GM21825 (cell line): ENCODE data around the gene MR1.

Source experiments
- ATAC-seq: cut with Tn5 transposase; IDR thresholded peaks from one replicate; pipeline ENCODE4 v1.9.1; 2021; ENCODE audit warnings: mild to moderate bottlenecking, moderate library complexity; ENCODE audit not compliant: unreplicated experiment

Gene MR1

GRCh38 chr1:181062836-181063428 lies 29.1 kb downstream of the MR1 start:
- peak; percentile 66 for ATAC-seq

GRCh38 chr1:181064011-181064623 lies 30.3 kb downstream of the MR1 start:
- ATAC-seq: no peak

- ATAC-seq: no peak
Measured at GRCh38 chr1:181064702-181065101, 30.9 kb downstream of the MR1 start.

GRCh38 chr1:181073638-181074037 lies 39.9 kb downstream of the MR1 start:
- no peak for ATAC-seq

GRCh38 chr1:181075766-181076350 lies 42.1 kb downstream of the MR1 start:
- no peak for ATAC-seq

- no peak for ATAC-seq
Measured at GRCh38 chr1:181076852-181077251, 43.1 kb downstream of the MR1 start.

- no peak for ATAC-seq
Measured at GRCh38 chr1:181077576-181078242, 43.9 kb downstream of the MR1 start.

GRCh38 chr1:181079382-181079781 lies 45.6 kb downstream of the MR1 start:
- no peak for ATAC-seq

GRCh38 chr1:181079920-181080319 lies 46.1 kb downstream of the MR1 start:
- no peak for ATAC-seq

GRCh38 chr1:181080556-181080955 lies 46.8 kb downstream of the MR1 start:
- no peak for ATAC-seq

- no peak for ATAC-seq
Measured at GRCh38 chr1:181081395-181081794, 47.6 kb downstream of the MR1 start.

- peak; percentile 30 for ATAC-seq
Measured at GRCh38 chr1:181083842-181084605, 50.2 kb downstream of the MR1 start.

- ATAC-seq: no peak
Measured at GRCh38 chr1:181084606-181084969, 50.8 kb downstream of the MR1 start.

GRCh38 chr1:181086091-181086490 lies 52.3 kb downstream of the MR1 start:
- no peak for ATAC-seq

- ATAC-seq: no peak
Measured at GRCh38 chr1:181086926-181087325, 53.1 kb downstream of the MR1 start.

- ATAC-seq: no peak
Measured at GRCh38 chr1:181087400-181087901, 53.7 kb downstream of the MR1 start.

GRCh38 chr1:181088079-181089016 lies 54.6 kb downstream of the MR1 start, which contains the start of gene IER5:
Gene IER5, plus strand, starts transcription at chr1:181088700. Its CDS starts 203 bp downstream, at chr1:181088903.
- peak; percentile 53 for ATAC-seq

- ATAC-seq: peak; percentile 12
Measured at GRCh38 chr1:181089017-181089675, 55.4 kb downstream of the MR1 start.
